GM12873 (cell line): ENCODE measurements around the gene WDR11.

Experiments
- TF ChIP-seq, protein P1 (sequence below): IDR thresholded peaks from 2 replicates; pipeline ENCODE4 v1.5.1; 2012; ENCODE audit warnings: low read depth, mild to moderate bottlenecking, moderate library complexity, low read length, control low read depth; ENCODE audit not compliant: insufficient read depth; ENCODE audit errors: missing control alignments

Gene WDR11

GRCh38 chr10:120938822-120939221 is 87.7 kb downstream of the WDR11 start:
- TF ChIP-seq, protein P1, sequence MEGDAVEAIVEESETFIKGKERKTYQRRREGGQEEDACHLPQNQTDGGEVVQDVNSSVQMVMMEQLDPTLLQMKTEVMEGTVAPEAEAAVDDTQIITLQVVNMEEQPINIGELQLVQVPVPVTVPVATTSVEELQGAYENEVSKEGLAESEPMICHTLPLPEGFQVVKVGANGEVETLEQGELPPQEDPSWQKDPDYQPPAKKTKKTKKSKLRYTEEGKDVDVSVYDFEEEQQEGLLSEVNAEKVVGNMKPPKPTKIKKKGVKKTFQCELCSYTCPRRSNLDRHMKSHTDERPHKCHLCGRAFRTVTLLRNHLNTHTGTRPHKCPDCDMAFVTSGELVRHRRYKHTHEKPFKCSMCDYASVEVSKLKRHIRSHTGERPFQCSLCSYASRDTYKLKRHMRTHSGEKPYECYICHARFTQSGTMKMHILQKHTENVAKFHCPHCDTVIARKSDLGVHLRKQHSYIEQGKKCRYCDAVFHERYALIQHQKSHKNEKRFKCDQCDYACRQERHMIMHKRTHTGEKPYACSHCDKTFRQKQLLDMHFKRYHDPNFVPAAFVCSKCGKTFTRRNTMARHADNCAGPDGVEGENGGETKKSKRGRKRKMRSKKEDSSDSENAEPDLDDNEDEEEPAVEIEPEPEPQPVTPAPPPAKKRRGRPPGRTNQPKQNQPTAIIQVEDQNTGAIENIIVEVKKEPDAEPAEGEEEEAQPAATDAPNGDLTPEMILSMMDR: no peak

DNA sequence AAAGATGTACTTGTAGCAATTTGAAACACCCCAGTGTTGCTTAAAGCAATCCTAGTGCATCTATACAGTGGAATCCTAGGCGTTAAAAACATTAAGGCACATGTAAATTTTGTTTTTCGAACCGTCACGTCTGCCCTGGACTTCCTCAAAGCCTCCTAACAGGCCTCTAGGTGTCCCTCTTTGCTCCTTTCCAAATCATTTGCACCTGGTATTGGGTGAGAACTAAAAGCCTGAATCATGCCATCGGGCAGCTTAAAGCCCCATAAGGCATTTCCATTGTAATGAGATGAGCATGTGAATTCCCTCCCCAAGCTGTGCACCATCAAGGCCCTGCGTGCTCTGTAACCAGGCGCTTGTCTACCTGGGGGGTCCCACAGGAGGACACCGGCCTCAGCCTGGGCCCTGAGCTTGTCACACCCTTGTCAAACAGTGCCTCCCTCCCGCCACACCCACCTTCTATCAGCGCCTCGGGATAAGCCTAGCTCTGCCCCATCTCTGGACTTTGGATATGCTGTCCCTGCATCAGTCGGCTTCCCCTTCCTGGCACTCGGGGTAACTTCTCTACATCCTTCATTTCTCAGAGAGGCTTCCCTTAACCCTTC is 89.2 kb downstream of the WDR11 start:
- TF ChIP-seq, protein P1: no peak

- TF ChIP-seq, protein P1: no peak
These were observed 90.3 kb downstream of the WDR11 start for GRCh38 chr10:120941501-120941900.

- TF ChIP-seq, protein P1: peak; percentile 89
These were observed 91.7 kb downstream of the WDR11 start for GRCh38 chr10:120942806-120943413.

GRCh38 chr10:120943542-120943941 is 92.4 kb downstream of the WDR11 start:
- TF ChIP-seq, protein P1: no peak

- TF ChIP-seq, protein P1: no peak
These were observed 93.5 kb downstream of the WDR11 start for GRCh38 chr10:120944586-120945125.

DNA sequence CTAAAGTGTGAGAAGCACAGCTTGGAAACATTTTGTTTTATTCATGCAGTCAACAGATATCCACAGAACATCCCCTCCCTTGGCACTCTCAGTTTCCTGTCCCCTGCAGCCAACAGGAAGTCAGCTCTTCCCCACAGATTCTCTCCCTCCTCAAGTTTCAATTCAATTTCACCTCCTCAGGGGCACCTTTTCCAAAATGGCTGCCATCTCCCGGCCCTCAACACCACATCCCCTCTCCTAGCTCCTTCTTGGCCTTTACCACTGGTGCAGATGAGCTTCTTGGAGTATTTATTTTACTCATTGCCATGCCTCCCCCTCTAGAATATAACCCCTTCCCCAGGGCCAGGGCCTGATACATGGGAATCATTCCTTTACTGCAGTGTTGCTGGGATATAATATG is 94.0 kb downstream of the WDR11 start:
- TF ChIP-seq, protein P1: no peak
